Right lobe of liver (tissue), 4 donors: ENCODE data around the gene OBSCN.

Experiments
- POLR2A ChIP-seq: fragments of 450-650 bp; IDR thresholded peaks from one replicate; pipeline ENCODE4 v1.6.1; 2017; ENCODE audit warnings: antibody characterized with exemption, mild to moderate bottlenecking
- TF ChIP-seq, protein P1 (sequence below), 4 donors: fragments of 200-600 bp in 3 of 4; fragments of 450-650 bp in 1 of 4; IDR thresholded peaks; one replicate each; pipeline versions ENCODE4 v1.5.1 to v1.8.0; 2016 to 2022; ENCODE audit warnings: antibody characterized with exemption in 4 of 4, mild to moderate bottlenecking in 2 of 4
- donor health status: DM: no; HTN: no; CAD: no.
- donor health status: DM: no; HTN: no; CAD: no.
- donor health status: DM: no; HTN: yes; CAD: no.

DNA sequence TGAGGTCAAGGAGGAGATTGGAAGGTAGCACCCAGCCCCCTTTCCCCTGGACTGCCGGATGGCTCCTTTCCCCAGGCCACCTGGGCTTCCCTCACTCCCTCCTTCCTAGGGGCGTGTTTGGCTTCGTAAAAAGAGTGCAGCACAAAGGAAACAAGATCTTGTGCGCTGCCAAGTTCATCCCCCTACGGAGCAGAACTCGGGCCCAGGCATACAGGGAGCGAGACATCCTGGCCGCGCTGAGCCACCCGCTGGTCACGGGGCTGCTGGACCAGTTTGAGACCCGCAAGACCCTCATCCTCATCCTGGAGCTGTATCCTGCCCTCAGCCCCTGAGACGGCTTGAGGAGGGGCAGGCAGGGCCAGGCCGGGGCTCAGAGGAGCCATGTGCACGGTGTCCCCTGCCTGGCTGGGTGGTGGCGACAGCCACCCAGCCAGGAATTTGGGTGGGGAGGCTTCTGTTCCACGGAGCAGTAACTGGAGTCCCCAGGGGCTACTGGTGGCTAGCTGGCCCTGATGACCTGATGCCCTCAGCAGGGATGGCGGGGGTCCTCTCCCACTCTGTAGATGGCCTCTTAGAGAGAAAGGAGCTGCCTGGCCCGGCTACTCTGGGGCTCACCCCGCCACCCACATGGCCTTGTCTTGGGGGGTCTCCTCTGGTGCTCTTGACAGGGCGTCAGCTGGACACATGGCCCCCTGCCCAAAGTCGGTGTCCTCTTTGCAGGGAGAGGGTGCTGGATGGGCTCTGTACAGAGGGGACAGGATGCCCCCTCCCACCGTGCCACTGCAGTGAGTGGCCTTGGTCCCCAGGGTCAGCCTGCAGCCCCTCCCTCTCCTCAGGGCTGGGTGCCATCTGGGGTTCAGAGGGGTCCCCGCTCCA is 159.3 kb downstream of the OBSCN start:
- TF ChIP-seq, protein P1, sequence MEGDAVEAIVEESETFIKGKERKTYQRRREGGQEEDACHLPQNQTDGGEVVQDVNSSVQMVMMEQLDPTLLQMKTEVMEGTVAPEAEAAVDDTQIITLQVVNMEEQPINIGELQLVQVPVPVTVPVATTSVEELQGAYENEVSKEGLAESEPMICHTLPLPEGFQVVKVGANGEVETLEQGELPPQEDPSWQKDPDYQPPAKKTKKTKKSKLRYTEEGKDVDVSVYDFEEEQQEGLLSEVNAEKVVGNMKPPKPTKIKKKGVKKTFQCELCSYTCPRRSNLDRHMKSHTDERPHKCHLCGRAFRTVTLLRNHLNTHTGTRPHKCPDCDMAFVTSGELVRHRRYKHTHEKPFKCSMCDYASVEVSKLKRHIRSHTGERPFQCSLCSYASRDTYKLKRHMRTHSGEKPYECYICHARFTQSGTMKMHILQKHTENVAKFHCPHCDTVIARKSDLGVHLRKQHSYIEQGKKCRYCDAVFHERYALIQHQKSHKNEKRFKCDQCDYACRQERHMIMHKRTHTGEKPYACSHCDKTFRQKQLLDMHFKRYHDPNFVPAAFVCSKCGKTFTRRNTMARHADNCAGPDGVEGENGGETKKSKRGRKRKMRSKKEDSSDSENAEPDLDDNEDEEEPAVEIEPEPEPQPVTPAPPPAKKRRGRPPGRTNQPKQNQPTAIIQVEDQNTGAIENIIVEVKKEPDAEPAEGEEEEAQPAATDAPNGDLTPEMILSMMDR (IDR thresholded peaks at IDR 0.05), result no peak
- TF ChIP-seq POLR2A, result no peak
